ENCODE data around the gene INTS3.

Gene INTS3

DNA sequence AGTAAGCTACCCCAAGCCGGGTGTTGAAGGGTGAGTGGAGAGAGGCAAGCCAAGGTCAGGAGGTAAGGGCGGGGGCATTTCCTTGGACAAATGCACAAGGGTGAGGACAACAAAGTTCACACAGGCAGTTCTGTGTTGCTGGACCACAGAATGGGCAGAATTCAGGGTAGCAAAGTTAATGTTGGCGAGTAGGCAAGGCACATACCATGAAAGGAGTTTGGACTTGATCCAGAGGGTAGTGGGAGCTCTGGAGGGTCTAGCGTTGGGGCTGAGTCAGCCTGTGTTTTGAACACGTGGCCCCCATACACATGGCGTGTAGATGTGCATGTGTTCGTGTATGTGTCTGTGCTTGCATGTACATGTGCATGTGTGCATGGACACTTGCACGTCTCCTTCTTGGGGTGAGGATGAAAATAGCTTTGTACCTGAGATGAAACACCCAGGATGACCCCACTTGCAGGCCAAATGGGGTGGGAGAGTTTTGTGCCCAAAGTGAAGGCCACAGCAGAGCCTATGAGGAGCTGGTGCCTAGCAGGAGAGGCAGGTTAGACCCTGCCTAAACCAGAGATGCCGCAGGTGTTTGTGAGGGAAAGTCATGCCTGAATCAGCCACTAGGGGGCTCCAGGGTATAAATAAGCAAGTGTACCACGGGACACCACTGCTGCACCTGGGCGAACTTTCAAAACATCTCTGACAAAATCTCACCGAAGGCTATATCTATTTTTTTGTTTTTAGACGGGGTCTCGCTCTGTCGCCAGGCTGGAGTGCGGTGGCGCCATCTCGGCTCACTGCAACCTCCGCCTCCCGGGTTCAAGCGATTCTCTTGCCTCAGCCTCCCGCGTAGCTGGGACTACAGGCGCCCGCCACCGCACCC is 69.2 kb downstream of the INTS3 start:
- DNase-seq: peak; percentile 90

DNA sequence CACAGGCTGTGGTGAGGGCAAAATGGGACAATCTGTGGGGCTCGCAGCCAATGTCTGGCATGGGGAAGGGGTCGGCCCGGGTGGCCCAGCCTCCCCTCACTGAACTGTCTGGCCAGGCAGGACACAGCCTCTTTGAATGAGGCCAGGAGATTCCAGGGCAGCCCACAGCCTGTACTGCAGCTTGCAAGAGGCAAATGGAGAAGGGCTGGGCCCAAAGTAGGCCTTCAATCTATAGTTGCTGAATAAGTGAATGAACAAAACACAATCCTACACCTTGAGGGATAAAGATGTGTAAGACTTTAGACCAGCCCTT is 70.6 kb downstream of the INTS3 start:
- DNase-seq: no peak

- no peak for DNase-seq
Observed at GRCh38 chr1:153799016-153799415, 71.2 kb downstream of the INTS3 start.

- DNase-seq: no peak
Observed at GRCh38 chr1:153799566-153800465, 72.0 kb downstream of the INTS3 start.

DNA sequence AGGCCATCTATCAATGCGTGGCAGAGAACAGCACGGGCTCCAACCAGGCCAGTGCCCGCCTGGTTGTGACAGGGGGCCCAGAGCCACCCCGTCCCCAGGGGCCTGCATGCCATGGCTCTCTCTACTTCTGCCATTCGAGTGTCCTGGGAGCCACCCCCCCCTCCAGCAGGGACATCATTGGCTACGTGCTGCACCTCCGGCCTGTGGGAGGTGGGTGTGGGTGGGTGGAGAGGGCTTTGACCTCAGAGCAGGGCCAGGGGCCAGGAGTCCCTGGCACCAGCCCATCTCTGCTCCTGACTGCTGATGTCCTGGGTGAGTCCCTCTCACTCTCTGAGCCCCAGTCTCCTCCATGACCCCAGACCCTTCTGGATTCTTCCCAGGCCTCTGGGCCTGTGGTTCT is 72.7 kb downstream of the INTS3 start:
- no peak for DNase-seq

DNA sequence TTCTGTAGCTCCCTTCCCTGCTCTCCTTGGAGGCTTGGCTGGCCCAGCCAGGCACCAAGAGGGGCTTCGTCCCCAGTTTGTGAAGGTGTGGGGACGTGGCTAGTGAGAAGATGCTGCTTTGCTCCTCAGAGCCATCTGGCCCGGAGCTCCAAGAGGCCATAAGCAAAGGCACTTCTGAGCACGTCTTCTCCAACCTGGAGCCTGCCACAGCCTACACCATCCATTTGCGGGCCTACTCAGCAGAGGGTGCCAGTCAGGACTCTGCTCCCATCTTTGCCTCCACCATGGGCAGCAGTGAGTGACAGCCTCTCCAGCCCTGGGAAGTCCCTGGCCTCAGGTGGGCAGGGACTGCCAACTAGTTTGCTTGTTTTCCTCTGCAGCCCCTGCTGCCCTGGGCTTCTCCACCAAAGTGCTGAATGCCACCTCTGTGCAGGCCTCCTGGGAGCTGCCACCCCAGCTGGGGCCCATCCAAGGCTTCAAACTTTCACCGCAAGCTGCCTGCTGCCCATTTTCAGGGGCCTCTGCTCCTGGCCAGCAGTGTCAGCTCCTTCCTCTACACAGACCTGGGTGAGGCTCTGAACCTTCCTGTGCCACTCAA is 73.3 kb downstream of the INTS3 start:
- no peak for DNase-seq

DNA sequence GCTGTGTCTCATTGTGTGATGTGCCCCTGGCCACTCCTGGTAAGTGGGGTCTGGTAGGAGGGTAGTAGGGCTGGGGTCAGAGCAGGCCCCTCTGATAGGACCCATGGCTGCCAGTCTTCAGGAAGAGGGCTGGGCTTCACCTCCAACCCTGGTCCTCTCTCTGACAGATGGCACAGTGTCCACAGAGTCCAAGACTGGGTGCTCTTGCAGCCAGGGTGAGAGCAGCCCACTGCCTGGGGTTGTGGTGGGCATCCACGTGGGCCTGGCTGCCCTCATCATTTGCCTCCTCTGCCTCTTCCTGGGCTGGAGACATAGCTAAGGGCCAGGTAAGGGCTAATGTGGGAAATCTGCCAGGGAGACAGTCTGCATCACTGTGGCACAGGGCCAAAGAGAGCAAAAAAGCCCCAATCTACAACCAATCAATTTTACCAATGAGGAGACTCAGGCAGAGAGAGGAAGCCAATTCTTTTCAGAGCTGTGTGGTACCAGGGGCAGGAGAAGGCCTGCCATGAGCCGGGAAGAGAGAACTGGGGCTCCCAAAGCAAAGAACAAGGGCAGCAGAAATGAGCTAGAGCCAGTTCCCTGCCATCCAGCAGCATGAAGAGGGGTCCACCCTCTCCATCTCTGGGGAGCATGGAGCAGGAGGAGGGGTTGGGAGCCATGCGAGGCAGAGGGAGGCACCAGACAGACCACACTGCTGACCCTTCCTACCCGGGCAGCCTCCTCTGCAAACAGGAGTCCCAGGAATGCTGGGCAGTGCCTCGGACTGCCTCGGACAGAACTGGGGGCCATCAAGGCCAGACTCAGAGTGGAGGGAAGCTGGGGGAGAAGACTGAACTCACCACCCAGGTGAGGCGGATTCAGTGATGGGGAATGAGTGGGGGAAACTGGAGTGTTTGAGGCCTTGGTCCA is 74.2 kb downstream of the INTS3 start:
- DNase-seq: no peak

- DNase-seq: no peak
Observed at GRCh38 chr1:153803470-153804056, 75.7 kb downstream of the INTS3 start.

DNA sequence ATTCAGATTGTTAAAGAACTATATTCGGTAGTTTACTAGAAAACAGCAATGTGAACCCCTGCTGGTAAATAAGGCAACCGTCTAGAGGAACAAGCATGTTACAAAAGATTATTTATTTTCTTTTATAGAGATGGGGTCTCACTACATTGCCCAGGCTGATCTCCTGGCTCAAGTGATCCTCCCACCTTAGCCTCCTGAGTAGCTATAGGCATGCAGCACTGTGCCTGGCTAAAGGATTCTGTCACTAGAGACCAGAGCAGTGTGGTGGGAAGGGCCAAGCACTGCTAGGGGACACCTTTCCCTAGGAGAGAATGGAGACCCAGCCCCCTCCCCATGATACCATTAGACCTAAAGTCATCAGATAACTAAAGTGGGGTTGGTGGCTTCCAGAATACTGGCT is 76.3 kb downstream of the INTS3 start:
- no peak for DNase-seq

DNA sequence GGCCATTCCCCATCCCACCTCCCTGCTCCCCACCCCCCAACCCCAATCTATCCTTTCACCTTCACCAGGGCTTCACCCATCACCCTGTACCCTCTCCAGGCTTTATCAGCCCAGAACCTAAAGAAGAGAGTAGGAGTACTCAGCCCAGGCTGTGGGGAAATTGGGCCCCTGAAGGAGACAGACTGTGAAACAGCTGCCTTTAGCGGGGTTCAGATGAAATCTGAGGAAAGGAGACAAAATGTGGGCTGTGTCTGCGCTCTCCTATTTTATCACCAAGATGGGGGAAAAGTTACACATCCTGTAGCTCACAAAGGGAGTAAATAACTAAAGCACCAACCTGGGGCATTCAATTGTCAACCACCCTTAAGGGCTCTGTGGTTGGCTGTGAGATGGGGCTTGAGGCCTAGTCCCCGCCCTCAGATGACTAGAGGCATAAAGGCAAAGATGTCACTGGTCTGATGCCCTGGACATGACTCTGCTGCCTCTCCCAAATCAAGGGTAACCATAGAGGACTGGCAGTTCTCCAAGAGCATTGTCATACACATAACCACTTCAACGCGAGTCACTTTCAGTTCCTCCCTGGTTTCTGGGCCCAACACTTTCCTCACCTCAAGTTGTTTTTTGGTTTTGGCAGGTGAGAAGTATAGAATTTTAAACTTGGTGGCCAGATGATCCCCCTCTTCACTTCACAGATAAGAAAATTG is 77.3 kb downstream of the INTS3 start:
- peak; percentile 76 for DNase-seq

- no peak for DNase-seq
Observed at GRCh38 chr1:153805886-153806719, 78.3 kb downstream of the INTS3 start.

- DNase-seq: no peak
Observed at GRCh38 chr1:153816283-153816889, 88.5 kb downstream of the INTS3 start.

DNA sequence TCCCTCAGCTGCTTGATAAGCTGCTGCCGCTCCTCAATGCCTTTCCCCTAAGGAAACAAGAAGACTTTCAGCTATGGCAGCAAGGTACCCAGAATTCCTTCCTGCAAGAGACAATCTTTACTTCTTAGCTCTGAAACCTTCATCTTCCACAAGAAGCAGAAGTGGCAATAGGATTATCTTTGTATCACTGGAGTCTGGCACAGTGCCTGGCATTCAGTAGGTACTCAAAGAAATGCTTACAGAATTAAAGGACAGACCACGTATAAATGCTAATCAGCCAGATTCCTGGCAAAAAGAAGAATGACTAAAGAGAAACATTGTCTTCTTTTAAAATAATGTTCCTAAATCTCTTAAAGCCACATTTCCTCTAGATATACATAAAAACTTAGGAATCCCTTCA is 91.0 kb downstream of the INTS3 start:
- no peak for DNase-seq
